Measurements from ENCODE around the gene FXYD1.

DNA sequence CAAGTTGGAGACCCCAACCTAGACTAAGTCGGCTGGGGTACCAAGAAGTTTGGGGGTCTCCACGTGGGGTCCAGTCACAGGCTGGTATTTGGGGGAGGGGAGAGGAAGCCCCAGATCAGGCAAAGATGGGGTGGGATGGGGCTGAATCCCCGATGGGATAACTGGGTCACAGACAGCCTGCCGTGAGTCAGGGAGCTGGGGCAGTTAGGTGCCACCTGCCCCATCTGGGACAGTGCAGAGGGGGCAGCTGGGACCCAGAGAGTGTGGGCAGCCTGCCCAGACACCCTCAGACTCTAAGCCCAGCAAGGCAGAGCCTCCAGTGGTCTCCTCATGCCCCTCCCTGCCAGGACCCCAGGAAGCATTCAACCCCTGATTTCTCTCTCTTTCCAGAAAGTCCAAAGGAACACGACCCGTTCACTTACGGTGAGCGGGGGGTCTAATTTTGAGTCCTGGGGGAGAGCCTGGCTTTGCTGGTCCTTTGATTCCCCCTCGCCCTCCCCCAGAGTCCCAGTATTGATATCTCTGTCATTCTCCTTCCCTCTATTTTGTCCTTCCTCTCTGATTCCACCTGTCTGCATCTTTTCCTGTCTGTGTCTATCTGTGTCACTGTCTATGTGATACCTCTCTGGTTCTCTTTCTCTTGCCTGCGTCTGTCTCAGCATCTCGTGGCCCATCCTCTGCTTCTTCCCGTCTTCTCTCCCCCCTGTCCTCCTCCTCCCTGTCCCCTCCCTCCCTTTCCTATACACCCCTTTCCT, 1.8 kb downstream of the FXYD1 start:
- no peak for TF ChIP-seq POLR2A (IDR thresholded peaks at IDR 0.05; ENCODE audit: low read length)
- TF ChIP-seq GATA1 (IDR thresholded peaks at IDR 0.05; ENCODE audit: low read depth, low read length), result no peak
